HG03378 (cell line): Measurements from ENCODE around the gene NUP93.
A peak's percentile ranks its signal among the peaks of the same experiment; 100 is the strongest.
"Not testable (repeated sequence)": the region's sequence is repeated elsewhere in the genome, so short reads cannot be mapped to it uniquely, and the experiment has no call there.

Experiments
- ATAC-seq: cut with Tn5 transposase; IDR thresholded peaks from one replicate; pipeline ENCODE4 v1.9.1; 2021; ENCODE audit warnings: mild to moderate bottlenecking, moderate library complexity; ENCODE audit not compliant: unreplicated experiment

NUP93 gene

DNA sequence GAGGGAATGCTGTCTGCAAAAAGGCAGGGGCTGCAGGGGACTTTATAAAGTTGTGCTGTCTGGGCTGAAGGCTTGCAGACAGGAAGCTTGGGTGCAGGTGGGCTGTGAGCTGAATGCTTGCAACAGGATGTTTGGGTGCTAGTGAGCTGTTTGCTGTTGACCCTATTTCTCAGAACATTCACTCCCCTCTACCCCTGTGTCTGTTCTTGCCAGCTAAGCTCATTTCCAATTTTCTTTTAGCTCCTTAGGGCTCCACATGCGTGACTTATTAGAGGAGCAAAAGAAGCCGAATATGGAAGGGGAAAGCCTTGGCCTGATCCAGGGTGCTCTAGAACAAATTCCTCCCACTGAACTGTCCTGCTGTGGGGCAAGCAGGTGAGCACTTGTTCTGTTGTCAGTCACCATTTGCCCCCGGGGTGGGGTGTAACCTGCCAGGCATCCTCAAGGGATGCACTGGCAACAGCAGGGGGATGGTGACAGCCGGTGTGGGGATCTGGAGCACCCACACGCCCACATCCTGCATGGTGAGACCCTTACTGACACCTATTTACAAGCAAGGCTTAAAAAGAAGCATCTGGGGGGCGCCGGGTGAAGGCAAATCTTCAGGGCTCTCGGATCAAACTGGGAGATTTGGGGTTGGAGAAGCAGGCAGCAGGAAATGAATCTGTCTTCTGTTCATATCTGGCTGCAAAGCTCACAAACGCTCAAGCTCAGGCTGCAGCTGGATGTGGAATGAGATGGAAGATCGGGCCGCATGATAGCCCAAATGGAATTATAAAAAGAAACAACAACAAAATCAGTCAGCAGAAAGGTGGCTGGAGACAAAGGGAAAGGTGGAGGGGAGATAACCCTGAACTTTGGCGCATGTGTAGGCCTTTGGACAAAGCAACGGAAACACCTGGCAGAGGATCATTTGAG lies 21.1 kb upstream of the NUP93 start:
- ATAC-seq = no peak

DNA sequence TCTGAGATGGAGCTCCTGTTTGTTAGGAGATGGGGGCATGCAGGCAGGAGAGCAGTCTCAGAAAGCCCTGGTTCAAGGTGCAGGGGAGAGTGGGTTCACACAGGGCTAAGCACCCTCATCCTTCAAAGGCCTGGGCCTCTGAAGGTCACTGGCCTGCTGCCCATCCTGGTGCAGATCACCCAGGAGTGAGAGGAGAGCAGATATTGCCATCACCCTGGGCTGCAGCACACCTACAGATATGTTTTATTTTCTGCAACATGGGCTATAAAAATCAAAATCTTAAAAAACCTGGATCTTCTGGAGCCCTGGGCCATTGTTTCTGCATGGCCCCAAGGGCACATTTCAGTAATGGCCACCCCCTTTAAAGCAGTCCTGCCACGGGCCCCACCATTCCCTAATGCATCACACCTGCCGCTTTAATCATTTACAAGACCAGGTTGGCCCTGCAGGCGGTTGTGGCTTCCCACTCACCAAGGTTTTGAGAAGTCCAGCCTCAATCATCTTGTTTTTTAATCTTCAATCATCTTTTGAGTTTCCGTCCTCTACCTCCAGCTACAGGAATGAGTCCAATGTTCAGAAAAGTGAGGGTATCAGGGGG lies 20.4 kb upstream of the NUP93 start:
- ATAC-seq = no peak

DNA sequence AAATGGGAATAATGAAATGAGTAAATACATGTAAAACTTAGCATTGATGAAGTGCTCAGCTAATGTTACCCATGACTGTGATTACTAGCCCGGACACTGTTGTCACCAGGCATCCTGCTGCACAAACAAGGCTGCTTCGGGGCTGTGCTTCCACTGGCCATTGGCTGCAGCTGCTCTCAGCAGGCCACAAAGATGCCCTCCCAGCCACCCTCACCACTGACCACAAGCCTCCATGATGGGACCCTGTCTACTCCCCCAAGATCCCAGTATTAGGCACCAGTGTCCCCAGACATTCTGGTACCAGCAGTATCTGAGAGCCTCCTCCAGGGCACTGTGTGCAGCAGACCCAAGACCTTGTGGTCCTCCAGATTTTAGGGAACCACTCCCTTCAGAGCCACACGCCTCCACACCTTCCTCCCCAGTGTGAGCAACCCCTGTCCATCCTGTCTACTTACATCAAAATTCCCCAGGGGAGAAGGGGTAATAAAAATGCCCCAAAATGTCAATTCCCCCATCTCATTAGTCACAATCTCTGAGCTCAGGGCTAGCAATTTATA lies 19.7 kb upstream of the NUP93 start:
- no peak for ATAC-seq

DNA sequence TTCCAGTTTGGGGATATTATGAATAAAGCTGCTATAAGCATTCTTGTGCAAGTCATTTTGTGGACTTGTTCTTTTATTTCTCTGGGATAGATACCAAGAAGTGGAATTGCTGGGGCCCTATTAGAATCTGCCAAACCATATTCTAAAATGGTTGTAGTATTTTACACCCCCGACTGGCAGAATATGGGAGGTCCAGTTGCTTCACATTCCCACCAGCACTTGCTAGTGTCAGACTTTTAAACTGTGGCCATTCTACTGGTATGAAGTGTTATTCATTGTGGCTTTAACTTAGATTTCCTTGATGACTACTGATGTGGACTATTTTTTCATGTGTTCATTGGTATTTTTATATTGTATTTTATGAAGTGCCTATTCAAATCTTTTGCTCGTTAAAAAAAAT lies 18.1 kb upstream of the NUP93 start:
- no peak for ATAC-seq

DNA sequence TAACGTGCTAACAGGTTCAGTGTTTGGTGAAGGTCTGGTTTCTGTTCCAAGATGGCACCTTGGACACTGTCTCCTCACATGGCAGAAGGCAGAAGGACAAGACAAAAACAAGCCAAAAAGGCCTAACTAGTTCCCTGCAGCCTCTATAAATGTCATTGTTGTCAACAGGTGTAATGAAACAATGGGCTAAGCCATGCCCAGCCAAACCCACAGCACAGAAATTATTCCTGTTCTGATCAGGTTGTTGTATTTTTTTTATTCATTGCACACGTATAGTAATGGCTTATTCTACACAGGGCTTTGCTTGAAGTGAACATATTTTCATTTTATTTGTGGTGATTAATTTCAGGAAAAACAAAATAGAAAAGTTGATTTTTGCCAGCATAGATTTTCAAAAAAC lies 16.1 kb upstream of the NUP93 start:
- ATAC-seq = no peak

DNA sequence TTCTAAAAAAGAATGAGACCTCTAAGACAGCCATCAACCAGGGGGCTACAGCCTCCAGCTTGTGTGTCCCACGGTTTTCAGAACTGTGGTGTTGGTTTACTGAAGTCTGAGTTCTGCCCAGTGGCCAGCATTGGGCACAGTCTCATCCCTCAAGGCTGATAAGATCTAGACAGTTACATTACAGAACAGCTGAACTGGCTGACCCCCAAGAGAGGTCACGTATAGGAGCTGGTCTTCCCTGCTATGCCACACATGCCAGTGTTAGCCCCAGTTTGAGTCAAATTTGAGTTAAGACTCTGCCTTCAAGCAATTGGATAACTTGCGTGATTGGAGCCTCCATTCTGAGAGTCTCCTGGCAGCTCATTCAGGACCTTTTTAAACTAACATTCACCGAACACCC lies 14.8 kb upstream of the NUP93 start:
- no peak for ATAC-seq

DNA sequence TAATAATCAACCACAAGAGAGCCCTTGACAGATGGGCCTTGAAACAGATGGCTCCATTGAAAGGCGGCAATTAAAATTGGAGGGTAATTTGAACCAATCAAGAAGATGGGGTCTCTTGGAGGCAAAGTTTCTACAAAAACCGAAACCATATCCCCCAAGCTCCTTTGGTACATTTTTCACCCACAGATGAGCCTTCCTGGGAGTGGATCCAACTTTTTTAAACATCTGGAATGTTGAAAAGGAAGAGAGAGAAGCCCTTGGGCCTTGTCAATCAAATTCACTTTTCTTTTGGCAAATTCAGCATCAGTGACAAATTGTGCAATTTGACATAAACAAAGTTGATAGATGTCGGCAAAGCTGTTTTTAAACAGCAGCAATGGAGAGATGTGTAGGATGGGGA lies 13.2 kb upstream of the NUP93 start:
- no peak for ATAC-seq

DNA sequence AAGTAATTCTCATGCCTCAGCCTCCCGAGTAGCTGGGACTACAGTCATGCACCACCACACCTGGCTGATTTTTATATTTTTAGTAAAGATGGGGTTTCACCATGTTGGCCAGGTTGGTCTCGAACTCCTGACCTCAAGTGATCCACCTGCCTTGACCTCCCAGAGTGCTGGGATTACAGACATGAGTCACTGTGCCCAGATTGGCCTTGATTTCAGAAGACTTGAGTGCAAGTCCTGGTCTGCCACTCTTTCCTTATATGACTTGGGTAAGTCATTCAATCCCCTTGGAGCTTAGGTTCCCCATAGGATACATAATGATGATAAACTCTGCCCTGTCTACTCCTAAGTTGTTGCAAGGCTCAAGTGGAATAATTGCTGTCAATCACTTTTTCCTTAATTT lies 12.4 kb upstream of the NUP93 start:
- ATAC-seq = not testable (repeated sequence)

DNA sequence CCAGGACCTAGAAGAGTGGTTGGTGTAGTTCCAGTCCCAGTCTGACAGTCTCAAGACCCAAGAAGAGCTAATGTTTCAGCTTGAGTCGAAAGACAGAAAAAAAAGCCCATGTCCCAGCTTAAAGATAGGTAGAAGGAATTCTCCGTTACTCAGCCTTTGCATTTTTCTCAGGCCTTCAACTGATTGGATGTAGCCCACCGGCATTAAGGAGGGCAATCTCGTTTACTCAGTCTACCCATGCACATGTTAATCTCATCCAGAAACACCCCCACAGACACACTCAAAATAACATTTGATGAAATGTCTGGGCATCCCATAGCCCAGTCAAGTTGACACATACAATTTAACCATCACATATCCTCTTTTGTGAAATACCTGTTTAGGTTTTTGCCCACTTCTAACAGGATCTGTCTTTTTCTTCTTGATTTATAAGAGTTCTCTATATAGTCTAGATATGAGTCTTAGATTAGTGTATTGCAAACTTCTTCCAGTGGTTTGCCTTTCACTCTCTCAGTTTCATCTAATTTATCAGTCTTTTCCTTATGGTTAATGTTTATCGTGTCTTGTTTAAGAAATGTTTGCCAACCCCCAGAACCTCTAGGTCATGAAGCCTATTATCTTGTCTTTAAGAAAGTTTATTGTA lies 7.6 kb upstream of the NUP93 start:
- ATAC-seq = no peak

DNA sequence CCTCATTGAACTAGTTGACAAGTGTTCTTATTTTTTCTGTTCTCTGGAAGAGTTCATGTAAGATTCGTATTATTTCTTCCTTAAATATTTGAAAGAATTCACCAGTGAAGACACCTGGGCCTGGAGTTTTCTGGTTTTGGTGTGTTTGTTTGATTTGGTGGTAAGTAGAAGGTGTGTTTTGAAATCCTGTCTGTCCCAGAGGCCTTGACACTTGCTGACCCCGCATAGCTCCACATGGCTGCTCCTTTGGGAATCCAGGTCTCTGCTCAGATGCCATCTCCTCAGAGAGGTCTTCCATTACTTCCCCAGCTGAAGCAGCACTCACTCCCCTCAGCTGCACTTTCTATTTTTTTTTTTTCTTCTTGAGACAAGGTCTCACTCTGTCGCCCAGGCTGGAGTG lies 5.7 kb upstream of the NUP93 start:
- ATAC-seq = no peak

DNA sequence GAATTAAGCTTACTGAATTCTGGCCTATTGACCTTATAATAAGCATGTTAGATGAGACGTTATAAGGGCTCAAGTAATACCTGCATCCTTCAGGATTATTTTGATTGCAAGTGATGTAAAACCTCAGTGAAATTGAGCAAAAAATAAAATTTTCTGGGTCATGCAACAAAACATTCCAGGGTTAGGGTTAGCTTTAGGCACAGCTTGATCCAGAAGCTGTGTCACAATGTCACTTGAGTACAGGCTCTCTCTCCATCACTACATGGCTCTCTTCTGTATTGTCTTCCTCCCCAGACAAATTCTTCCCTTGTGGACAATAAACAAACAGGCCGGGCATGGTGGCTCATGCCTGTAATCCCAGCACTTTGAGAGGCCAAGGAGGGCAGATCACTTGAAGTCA lies 3.6 kb upstream of the NUP93 start:
- no peak for ATAC-seq

DNA sequence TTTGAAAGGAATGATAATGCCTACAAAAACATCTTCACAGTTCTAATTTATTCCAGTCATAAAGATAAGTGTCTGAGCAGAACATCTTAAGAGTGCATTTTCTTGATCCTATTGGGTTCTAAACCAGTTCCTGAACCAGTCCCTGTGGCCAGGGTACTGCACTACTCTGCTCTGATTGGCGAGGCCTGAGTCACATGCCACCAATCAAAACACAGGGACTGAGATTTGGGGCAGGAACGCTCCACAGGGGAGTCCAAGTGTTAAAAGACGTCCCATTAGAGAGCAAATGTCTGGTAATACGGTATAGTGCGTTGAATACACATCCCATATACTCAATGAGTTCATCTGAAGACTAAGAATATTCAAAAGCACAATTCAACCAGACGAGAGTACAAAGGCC lies 3.0 kb upstream of the NUP93 start:
- ATAC-seq = no peak

DNA sequence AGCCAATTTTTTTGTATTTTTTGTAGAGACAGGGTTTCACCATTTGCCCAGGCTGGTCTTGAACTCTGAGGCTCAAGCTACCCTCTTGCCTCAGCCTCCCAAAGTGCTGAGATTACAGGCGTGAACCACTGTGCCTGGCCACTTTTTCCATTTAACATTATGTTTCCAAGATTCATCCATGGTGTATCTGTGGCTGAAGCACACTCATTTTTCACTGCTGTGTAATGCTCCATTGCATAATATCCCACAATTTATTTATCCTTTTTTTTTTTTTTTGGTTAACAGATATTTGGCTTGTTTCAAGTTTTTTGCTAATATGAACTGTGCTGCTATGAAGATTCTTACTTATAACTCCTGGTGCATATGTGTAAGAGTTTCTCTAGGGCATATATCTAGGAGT lies 1.9 kb upstream of the NUP93 start:
- no peak for ATAC-seq

DNA sequence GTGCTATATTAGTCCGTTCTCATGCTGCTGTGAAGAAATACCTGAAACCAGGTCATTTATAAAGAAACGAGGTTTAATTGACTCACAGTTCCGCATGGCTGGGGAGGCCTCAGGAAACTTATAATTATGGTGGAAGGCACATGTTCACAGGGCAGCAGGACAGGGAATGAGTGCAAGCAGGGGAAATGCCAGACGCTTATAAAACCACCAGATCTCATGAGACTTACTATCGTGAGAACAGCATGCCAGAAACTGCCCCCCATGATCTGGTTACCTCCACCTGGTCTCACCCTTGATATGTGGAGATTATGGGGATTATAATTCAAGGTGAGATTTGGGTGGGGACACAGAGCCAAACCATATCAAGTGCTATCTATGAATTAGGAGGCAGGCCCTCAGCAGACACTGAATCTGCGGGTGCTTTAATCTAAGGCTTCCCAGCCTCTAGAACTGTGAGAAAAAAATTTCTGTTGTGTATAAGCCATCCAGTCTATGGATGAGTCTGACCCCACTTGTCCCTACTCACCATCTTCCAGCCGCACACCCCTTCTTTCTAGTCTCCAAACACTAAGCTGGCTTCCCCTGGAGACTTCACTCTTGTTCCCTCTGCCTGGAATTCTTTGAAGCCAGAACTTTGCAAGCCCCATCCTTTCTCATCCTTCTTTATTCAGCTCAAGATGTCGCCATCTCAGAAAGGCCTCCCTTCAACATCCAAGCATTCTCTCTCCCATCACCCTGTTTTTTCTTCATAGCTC lies 772 bp upstream of the NUP93 start:
- ATAC-seq = no peak

DNA sequence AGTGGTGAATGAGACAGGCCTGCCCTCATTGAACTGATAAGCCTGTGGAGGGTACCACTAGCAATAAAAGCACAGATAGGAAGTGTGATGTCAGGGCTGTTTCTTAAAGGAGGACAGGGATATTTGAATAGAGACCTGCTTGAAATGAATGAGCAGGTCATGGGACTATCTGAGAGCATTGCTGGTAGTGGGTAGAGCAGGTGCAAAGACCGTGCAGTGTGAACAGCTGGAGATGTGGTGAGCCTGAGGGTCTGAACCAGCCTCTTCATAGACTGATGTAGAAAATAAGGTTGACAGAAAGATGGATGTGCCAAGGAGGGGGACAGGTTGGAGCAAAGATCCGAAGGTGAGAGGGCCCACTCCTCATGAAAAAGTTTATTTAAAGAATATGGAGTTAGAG lies 2.4 kb downstream of the NUP93 start:
- ATAC-seq = peak; percentile 51

DNA sequence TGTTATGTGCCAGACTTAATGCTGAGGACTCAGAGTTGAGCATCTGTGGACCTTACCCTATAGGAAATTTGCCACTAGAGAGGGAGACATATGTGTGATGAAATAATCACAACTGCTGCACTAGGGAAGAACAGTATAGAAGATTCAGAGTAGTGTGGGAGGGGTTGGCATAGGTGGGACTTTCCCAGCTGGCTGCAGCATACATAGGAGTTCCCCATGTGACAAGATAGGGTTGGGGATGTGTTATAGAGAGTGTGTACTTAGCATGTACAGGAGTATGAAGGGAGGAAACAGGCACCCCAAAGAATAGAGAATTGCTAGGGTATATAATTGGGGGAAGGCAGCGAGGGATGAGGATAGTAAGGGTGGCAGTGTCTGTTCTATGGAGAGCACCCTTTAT lies 2.9 kb downstream of the NUP93 start:
- ATAC-seq = peak; percentile 44

DNA sequence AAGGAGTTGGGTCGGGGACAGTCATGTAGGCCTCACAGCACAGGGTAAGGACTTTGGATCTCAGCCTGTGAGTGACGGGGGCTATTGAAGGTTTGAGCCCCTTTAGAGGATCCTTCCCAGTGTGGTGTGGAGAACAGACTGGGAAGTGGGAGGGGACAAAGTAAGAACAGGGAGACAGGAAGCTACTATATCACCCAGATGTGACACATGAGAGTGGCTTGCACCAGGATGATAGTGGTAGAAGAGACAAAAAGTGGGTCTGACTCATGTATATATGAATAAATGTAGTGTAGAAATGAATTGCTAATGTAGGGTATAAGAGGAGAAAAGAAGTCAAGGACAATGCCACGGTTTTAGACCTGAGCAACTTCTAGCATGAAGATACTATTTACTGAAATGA lies 4.5 kb downstream of the NUP93 start:
- ATAC-seq = no peak

DNA sequence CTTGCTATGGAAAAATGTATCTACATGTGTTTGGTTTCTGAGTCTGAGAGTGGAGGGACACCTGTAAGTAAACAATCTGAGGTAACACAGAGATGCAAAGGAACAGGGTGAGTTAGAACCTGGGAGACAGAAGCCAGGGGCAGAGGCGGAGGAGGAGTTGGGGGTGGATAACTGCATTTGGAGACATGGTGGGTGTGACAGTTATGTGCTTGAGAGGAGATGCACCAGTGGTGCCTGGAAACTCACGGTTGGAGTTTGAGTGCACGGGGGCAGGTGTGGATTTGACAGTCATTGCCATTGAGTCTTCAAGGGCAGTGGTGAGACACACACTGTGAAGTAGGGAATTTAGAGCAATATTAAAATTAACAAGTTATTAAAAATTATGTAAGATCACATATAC lies 6.5 kb downstream of the NUP93 start:
- no peak for ATAC-seq

DNA sequence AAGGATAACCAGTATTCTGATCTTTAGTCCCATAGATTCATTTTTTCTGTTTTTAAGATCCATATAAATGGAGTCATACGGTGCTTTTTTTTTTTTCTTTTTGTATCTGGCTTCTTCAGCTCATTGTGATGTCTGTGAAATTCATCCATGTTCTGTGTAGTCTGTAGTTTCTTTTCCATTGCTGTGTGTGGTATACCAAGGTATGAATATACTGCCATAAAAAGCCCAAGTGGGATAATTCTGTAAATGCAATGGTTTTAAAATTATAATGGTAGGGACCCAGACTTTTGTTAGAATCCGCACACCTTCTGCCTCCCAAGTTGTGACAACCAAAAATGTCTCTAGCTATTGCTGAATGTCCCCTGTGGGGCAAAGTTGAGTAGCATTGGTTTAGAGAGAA lies 7.6 kb downstream of the NUP93 start:
- no peak for ATAC-seq

DNA sequence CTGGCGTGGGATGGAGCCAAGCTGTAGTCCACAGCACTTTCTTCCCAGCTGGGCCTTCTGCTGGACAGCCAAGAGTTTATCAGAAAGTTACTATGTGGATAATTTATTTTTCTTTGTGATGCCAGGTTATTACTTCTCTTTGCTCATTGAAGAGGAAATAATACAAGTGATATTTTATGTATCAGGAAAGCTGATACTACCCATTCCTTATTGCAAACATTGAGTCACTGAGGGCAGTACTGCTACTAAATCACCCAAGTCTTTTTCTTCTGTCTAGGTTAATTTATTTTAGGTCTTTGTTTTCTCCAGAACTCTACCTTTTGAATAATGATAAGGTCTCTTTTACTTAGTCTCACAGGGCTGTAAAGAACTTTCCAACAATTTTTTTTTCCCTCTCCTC lies 8.3 kb downstream of the NUP93 start:
- no peak for ATAC-seq

DNA sequence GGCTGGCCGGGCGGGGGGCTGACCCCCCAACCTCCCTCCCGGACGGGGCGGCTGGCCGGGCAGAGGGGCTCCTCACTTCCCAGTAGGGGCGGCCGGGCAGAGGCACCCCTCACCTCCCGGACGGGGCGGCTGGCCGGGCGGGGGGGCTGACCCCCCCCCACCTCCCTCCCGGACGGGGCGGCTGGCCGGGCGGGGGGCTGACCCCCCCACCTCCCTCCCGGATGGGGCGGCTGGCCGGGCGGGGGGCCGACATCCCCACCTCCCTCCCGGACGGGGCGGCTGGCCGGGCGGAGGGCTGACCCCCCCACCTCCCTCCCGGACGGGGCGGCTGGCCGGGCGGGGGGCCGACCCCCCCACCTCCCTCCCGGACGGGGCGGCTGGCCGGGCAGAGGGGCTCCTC lies 9.4 kb downstream of the NUP93 start:
- not testable (repeated sequence) for ATAC-seq
